ENCODE data around the gene ATG3. TPM values are rescaled to one million over a fixed set of nuclear protein-coding genes. Genes with fewer than 3 reads are reported as not detected.

The ATG3 gene
- total RNA-seq, 4 donors from 2014 or later = 24.3 to 82.6 (median 52.8) TPM

GRCh38 chr3:112555535-112556170 lies 6.1 kb downstream of the ATG3 start:
- H3K9me3 ChIP-seq = no peaks in the 10 kb centered on the region
- intact Hi-C loops (cut with DNase I; ENCODE audit: low total_unique reads) = no loop called here
- TF ChIP-seq POLR2AphosphoS5 (IDR thresholded peaks at IDR 0.05) = no peak
- TF ChIP-seq POLR2A (IDR thresholded peaks at IDR 0.05) = no peak
- no peak for TF ChIP-seq EP300 (IDR thresholded peaks at IDR 0.05; ENCODE audit: low read depth)
- TF ChIP-seq, protein P1, sequence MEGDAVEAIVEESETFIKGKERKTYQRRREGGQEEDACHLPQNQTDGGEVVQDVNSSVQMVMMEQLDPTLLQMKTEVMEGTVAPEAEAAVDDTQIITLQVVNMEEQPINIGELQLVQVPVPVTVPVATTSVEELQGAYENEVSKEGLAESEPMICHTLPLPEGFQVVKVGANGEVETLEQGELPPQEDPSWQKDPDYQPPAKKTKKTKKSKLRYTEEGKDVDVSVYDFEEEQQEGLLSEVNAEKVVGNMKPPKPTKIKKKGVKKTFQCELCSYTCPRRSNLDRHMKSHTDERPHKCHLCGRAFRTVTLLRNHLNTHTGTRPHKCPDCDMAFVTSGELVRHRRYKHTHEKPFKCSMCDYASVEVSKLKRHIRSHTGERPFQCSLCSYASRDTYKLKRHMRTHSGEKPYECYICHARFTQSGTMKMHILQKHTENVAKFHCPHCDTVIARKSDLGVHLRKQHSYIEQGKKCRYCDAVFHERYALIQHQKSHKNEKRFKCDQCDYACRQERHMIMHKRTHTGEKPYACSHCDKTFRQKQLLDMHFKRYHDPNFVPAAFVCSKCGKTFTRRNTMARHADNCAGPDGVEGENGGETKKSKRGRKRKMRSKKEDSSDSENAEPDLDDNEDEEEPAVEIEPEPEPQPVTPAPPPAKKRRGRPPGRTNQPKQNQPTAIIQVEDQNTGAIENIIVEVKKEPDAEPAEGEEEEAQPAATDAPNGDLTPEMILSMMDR (IDR thresholded peaks at IDR 0.05) = no peak
- peaks cover 7 to 53% (median 33%) of the 10 kb centered on the region in 4 donors for H3K4me1 ChIP-seq
- peaks cover 0 to 8% (median 0%) of the 10 kb centered on the region in 4 donors for H3K36me3 ChIP-seq
- no peak overlapping the region for H3K4me3 ChIP-seq
- 46% methylated on average over 1 of the region's 1 CpG; no CpG with 5 or more reads in 1 of the 2 donors for WGBS, 2 donors (ENCODE audit: low coverage in 1 of 2)
- H3K27me3 ChIP-seq = no peaks in the 10 kb centered on the region
- no peak for DNase-seq
- H3K27ac ChIP-seq = peak overlapping the region in 1 of 4 donors; percentile 21
- in situ Hi-C loops (cut with MboI; ENCODE audit: low pct_ligation_motif_present in 1 of 4, low pct_unique_long_range_greater_than_20kb in 1 of 4, low sequenced_read_pairs in 3 of 4) = loop anchor here in 1 of 4 donors (25.0 kb wide), 1 partner anchor 432 kb away; the partner anchor contains the start of genes CD200R1 and GTPBP8

- Histone ChIP-seq H3K27me3 (no peaks in the 10 kb centered on the region), H3K4me3 (no peak overlapping the region), H3K9me3 (no peaks in the 10 kb centered on the region), H3K27ac (no peak overlapping the region), H3K36me3 (peaks cover 0 to 30% (median 12%) of the 10 kb centered on the region in 4 donors), H3K4me1 (peaks cover 0 to 22% (median 16%) of the 10 kb centered on the region in 4 donors)
- intact Hi-C loops (cut with DNase I; ENCODE audit: low total_unique reads) (no loop called here), in situ Hi-C loops (cut with MboI; ENCODE audit: low pct_ligation_motif_present in 1 of 4, low pct_unique_long_range_greater_than_20kb in 1 of 4, low sequenced_read_pairs in 3 of 4) (loop anchor here in 1 of 4 donors (25.0 kb wide), 1 partner anchor 436 kb away; the partner anchor contains the start of genes CD200R1 and GTPBP8)
- TF ChIP-seq, protein P1 (IDR thresholded peaks at IDR 0.05) = no peak
- TF ChIP-seq POLR2A (IDR thresholded peaks at IDR 0.05) (no peak), EP300 (IDR thresholded peaks at IDR 0.05; ENCODE audit: low read depth) (no peak), POLR2AphosphoS5 (IDR thresholded peaks at IDR 0.05) (no peak)
- DNase-seq = no peak
- WGBS, 2 donors (ENCODE audit: low coverage in 1 of 2) = 16 to 29% methylated on average over 1 of the region's 1 CpG
Measured at GRCh38 chr3:112550859-112551258, 10.9 kb downstream of the ATG3 start.

DNA sequence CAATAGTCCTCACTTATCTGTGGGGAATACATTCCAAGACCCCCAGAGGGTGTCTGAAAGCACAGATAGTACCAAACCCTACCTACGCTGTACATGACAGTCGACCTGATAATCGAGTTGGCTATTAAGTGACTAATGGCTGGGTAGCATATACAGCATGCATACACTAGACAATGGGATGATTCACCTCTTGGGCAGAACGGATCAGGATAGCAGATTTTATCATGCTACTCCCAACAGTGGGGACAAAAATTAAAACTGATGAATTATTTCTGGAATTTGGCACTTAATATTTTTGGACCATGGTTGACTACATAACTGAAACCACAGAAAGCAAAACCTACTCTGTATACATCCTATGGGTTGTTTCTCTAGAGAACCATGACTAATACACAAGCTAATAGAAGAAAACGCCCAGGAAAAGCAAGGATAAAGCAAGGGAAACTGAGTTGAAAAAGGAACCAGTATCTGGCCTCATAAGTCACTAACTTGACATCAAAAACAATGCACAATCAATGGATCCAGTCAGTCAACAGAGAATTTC lies 15.5 kb downstream of the ATG3 start:
- Histone ChIP-seq H3K9me3 (no peaks in the 10 kb centered on the region), H3K4me1 (peaks cover 0 to 8% (median 5%) of the 10 kb centered on the region in 4 donors), H3K27me3 (no peaks in the 10 kb centered on the region), H3K27ac (no peak overlapping the region), H3K4me3 (no peak overlapping the region), H3K36me3 (peaks cover 0 to 37% (median 16%) of the 10 kb centered on the region in 4 donors)
- in situ Hi-C loops (cut with MboI; ENCODE audit: low pct_ligation_motif_present in 1 of 4, low pct_unique_long_range_greater_than_20kb in 1 of 4, low sequenced_read_pairs in 3 of 4) (no loop called here), intact Hi-C loops (cut with DNase I; ENCODE audit: low total_unique reads) (no loop called here)
- TF ChIP-seq, protein P1 (IDR thresholded peaks at IDR 0.05) = no peak
- no peak for TF ChIP-seq POLR2AphosphoS5 (IDR thresholded peaks at IDR 0.05)
- no peak for DNase-seq
- WGBS, 2 donors (ENCODE audit: low coverage in 1 of 2) = 89 to 91% methylated on average over 4 to 5 of the region's 5 CpGs

DNA sequence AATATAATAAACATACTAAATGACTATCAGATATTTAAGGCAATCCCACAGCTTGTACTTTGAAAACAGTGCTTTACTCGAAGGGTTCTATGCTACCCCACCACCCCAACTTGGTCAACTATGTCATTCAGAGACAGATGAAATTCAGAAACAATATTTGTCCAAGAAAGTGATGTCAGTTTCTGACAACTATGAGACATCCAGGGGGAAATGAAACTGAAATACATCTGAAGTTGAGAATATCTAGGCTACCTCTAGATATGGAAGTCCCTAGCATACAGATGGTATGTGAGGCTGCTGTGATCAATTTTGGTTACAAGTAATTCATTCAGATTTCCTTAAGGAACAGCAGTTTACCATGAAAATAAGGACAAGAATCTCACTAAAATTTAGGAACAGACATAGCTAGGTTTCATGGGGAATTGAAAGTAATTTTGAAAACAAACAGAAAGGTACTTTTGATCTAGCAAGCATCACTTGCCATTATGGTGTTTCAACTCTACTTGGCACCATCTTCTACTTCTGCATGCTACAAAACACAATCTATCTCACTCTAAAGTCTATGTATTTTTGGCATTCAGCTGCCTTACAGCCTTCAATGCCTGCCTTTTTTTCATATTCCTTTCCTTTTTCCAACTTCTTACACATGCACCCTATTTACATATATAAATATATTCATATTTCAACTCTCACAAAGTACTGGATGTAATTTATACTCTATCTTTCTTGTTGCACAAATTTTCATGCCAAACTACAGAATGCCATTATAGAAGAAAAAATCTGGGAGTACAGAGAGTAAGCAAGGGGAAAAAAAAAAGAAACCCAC lies 21.7 kb downstream of the ATG3 start:
- intact Hi-C loops (cut with DNase I; ENCODE audit: low total_unique reads) = no loop called here
- DNase-seq = no peak
- peaks cover 0 to 49% (median 15%) of the 10 kb centered on the region in 4 donors for H3K36me3 ChIP-seq
- no peaks in the 10 kb centered on the region for H3K4me1 ChIP-seq
- WGBS, 2 donors (ENCODE audit: low coverage in 1 of 2) = 67 to 89% methylated on average over 1 of the region's 1 CpG
- H3K27me3 ChIP-seq = no peaks in the 10 kb centered on the region
- in situ Hi-C loops (cut with MboI; ENCODE audit: low pct_ligation_motif_present in 1 of 4, low pct_unique_long_range_greater_than_20kb in 1 of 4, low sequenced_read_pairs in 3 of 4) = no loop called here
- H3K9me3 ChIP-seq = no peaks in the 10 kb centered on the region
- H3K4me3 ChIP-seq = no peak overlapping the region
- H3K27ac ChIP-seq = no peak overlapping the region
- TF ChIP-seq EP300 (IDR thresholded peaks at IDR 0.05; ENCODE audit: low read depth) (no peak), POLR2AphosphoS5 (IDR thresholded peaks at IDR 0.05) (no peak), POLR2A (IDR thresholded peaks at IDR 0.05) (no peak)
- TF ChIP-seq, protein P1 (IDR thresholded peaks at IDR 0.05) = no peak

Data from transverse colon (tissue), 4 donors.